SK-MEL-5 (cell line): ENCODE results near the gene ERGIC3. TPM values are rescaled to one million over a fixed set of nuclear protein-coding genes. Genes with fewer than 3 reads are reported as not detected.
A peak's percentile ranks its signal among the peaks of the same experiment; 100 is the strongest.

Experiments
- DNase-seq: peaks from one replicate; pipeline ENCODE4 v3.0.0-alpha.2; 2016; ENCODE audit warnings: low read depth, low spot score
- in situ Hi-C: cut with HindIII; loops from 2 replicates; pipeline ENCODE4 v1.10.0; 2016; ENCODE audit warnings: low sequenced_read_pairs, high pct_unique_total_duplicates, low pct_unique_long_range_greater_than_20kb
- small RNA-seq, 2 experiments: library from RNA; depleted of rRNA; stranded (forward); fragments of <200 nt; gene quantifications; one replicate each; pipeline ENCODE3, GENCODE V24; 2014
- total RNA-seq: library from RNA; depleted of rRNA; stranded (reverse); fragments of >200 nt; shearing (Covaris generic); gene quantifications from 2 replicates; pipeline ENCODE4 v1.2.3, GENCODE V29; 2014; rRNA removed

Gene ERGIC3
- total RNA-seq, 1 experiment from 2014 or later: 383 TPM

DNA sequence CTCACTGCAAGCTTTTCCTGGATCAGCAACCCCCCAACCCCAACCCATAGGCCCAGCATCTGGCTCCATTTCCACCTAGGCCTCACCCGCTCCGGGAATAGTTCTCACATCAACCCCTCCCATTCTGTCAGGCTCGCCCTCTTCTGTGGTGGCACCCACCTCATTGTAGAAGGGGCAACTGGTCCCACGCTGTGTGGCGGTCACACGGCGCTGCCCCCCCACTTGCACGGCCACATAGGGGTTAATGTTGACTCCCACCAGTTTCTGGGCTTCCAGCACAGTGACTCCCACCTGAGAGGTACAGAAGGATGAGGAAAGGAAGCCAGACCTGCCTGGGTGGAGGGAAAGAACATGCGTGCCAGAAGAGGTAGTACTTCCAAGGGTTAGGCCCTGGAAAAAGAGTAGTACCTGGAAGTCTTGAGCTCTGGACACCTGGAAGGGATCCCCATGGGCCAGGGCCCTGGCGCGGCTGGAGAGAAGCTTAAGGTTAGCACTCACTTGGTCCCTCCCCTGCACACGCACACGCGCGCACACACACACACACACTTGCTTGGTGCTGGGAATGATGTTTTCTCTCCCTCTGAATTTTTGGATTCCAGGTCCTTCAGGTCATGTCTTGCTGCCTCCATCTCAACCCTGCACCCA, 61.1 kb downstream of the ERGIC3 start:
- no peak for DNase-seq
- in situ Hi-C loops: no loop called here

DNA sequence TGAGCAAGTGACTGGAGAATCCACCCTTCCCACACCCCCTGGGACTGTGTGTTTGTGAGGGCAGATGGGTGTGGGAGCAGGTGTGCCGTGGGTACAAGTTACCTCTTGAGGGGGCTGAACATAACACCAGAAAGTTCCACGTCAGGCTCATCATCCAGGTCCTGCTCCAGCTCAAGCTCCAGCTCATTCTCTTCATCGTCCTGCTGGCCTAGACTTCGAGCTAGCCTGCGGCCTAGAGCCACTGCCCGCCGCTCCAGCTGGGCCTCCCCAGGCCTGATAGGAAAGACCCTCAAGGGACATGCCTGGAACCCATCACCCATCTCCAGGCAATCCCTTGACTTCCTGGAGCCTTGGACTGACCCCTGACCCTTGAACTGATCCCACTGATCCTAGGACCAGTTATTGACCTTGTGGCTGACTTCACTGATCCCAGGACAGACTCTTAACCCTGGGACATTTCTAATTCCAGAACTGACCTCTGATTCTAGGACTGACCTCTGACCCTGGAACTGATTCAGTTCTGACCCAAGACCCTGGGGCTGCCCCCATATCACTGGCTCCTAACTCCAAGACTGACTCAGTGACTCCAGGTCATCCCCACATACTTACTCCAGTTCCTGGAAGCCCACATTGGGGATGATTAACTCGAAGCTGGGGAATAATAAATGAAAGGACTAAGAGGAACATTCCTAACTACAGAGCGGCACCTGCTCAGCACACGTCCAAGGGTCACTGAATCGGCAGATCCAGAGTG, 62.0 kb downstream of the ERGIC3 start:
- DNase-seq: no peak
- in situ Hi-C loops: no loop called here

DNA sequence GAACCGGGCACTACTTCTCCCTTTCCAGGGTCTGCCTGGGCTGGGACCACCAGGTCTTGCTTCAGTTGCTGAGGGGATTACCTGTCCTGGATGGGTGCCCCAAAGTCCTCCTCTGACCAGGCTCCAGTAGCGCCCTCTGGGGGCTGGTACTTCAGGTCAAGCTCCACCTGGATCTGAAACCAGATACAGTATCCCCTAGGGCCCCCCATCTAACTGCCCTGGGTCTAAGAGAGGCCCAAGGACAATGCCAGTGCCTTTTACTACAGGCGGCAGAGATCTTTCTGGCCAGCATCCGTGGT, 62.5 kb downstream of the ERGIC3 start:
- peak; percentile 51 for DNase-seq
- in situ Hi-C loops: no loop called here

DNA sequence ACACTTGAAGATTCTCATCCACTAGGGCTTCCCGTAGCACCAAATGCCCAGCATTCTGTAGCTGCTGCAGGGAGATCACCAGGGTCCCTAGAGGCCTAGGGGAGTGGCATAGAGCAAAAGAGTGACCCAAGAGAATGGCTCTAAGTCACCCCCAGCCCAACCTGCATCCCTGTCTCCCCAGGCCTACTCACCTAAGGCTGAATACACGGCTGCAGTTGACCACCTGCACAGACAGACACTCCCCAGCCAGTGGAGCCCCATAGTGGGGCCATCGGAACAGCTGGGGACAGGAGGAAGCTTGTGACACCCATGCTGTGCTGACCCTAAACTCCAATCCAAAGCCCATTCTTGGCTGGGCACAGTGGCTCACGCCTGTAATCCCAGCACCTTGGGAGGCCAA, 64.2 kb downstream of the ERGIC3 start:
- DNase-seq: no peak
- in situ Hi-C loops: no loop called here

Small RNA genes lying within 50 kb of the gene (small RNA-seq; reads per million reads assigned to genes)
- gene RPL37P1: 0 reads per million in 2 experiments

Other genes with a start within 250 kb of the ERGIC3 start
- gene FAM83C, start 249.7 kb upstream of the ERGIC3 start, total RNA-seq: not detected in 2 replicates
- gene UQCC1, start 130.1 kb upstream of the ERGIC3 start, total RNA-seq: 37.8 and 42.9 TPM in 2 replicates
- not detected in 2 replicates for gene GDF5, start 103.8 kb upstream of the ERGIC3 start, total RNA-seq
- 36.5 and 39.3 TPM in 2 replicates for gene CEP250, start 86.5 kb upstream of the ERGIC3 start, total RNA-seq
- gene C20orf173, start 12.4 kb upstream of the ERGIC3 start, total RNA-seq: not detected in 2 replicates
- 1.8 and 2.7 TPM in 2 replicates for gene SPAG4, start 73.8 kb downstream of the ERGIC3 start, total RNA-seq
- 72.4 and 84.6 TPM in 2 replicates for gene CPNE1, start 122.8 kb downstream of the ERGIC3 start, total RNA-seq
- 57.2 and 61.7 TPM in 2 replicates for gene RBM12, start 122.8 kb downstream of the ERGIC3 start, total RNA-seq
- 66.1 and 78.1 TPM in 2 replicates for gene NFS1, start 157.3 kb downstream of the ERGIC3 start, total RNA-seq
- 250 and 273 TPM in 2 replicates for gene ROMO1, start 157.3 kb downstream of the ERGIC3 start, total RNA-seq
- 286 and 303 TPM in 2 replicates for gene RBM39, start 200.2 kb downstream of the ERGIC3 start, total RNA-seq
- 44.4 and 44.6 TPM in 2 replicates for gene PHF20, start 229.9 kb downstream of the ERGIC3 start, total RNA-seq